Measurements from ENCODE around the gene NGEF.
"Not testable (repeated sequence)": the region's sequence is repeated elsewhere in the genome, so short reads cannot be mapped to it uniquely, and the experiment has no call there.

Gene NGEF

GRCh38 chr2:232927793-232928550 lies 85.1 kb downstream of the NGEF start:
- DNase-seq (ENCODE audit: low read depth in 2 of 2), result no peak

GRCh38 chr2:232927032-232927792 lies 85.8 kb downstream of the NGEF start:
- no peak for DNase-seq (ENCODE audit: low read depth in 2 of 2)

GRCh38 chr2:232926431-232926939 lies 86.6 kb downstream of the NGEF start:
- no peak for DNase-seq (ENCODE audit: low read depth in 2 of 2)

- no peak for DNase-seq (ENCODE audit: low read depth in 2 of 2)
Measured at GRCh38 chr2:232925821-232926156, 87.3 kb downstream of the NGEF start.

- no peak for DNase-seq (ENCODE audit: low read depth in 2 of 2)
Measured at GRCh38 chr2:232925153-232925820, 87.8 kb downstream of the NGEF start.

DNA sequence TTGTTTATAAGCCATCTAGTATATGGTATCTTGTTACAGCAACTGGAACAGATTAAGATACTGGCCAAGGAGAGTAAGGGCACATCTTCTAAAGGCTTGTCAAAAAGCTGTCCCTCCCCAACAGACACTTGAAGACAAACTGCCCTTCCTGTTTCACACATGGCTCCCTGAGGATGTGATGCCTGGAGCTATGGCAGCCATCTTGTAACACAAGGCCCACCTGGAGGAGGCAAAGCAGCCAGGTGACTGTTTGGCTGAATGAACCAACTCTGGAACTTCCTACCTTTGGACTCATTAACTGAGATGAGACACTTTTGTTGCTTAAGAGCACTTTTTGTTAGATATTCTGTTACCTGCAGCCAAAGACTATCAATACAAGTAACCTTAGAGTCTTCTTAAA lies 88.6 kb downstream of the NGEF start:
- no peak for DNase-seq (ENCODE audit: low read depth in 2 of 2)

DNA sequence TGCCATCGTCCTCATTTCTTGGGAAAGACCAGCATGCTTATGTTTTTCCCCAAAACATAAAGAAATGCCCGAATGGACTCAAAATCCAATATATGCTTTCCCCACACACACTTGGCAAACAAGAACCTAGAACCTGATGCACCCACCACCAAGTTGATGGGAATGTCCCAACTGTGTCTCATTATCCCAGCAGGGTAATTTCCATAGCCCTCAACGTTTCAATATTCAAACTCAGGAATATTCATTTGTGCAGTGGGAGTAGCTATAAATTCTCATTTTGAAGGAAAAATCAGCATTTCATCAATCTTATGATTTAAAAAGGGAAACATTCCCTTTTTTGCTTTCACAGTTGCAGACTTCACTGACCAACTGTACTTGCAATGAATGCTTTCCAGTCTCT lies 92.3 kb downstream of the NGEF start:
- DNase-seq (ENCODE audit: low read depth in 2 of 2), result no peak

GRCh38 chr2:232920055-232920454 lies 93.0 kb downstream of the NGEF start:
- DNase-seq (ENCODE audit: low read depth in 2 of 2), result no peak

DNA sequence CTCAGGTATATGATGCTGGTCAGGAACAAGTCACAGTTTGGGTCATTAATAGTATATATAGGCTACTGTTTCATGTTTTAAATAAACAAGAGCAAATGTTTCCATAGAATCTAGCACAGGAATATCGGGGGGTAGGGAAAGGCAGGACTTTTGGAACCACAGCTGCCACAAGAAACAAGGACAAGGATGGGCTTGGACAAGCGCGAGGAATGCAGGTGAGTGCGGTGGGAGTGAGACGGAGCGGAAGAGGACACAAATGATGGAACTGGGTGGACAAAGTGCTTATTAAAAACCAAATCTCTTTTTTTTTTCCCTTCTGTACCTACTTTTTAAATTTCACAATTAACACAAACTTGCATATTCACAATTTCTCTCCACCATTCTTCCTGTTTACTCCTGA lies 93.9 kb downstream of the NGEF start:
- DNase-seq (ENCODE audit: low read depth in 2 of 2), result no peak

- no peak for DNase-seq (ENCODE audit: low read depth in 2 of 2)
Measured at GRCh38 chr2:232913903-232914302, 99.2 kb downstream of the NGEF start.

GRCh38 chr2:232911712-232912277 lies 101.3 kb downstream of the NGEF start:
- DNase-seq (ENCODE audit: low read depth in 2 of 2), result no peak

DNA sequence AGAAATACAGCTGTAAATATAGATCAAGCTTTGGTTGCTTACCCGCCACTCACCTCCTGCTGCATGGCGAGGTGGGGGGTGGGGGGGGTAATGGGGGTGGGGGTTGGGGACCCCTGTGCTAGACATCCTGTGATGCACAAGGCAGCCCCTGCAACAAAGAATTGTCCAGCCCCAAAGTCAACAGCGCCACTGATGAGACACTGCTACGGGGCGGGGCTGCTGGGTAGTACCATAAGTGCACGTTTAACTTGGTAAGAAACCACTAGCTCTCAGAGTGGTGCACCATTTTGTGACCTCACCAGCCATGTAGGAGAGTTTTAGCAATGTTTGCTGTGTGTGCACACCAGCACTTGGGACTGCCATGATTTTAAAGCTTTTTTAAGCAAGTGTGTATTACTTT lies 102.7 kb downstream of the NGEF start:
- no peak for DNase-seq (ENCODE audit: low read depth in 2 of 2)

- DNase-seq (ENCODE audit: low read depth in 2 of 2), result no peak
Measured at GRCh38 chr2:232908695-232909094, 104.4 kb downstream of the NGEF start.

GRCh38 chr2:232907718-232908085 lies 105.4 kb downstream of the NGEF start:
- not testable (repeated sequence) for DNase-seq (ENCODE audit: low read depth in 2 of 2)

GRCh38 chr2:232906867-232907717 lies 106.0 kb downstream of the NGEF start:
- not testable (repeated sequence) for DNase-seq (ENCODE audit: low read depth in 2 of 2)

- no peak for DNase-seq (ENCODE audit: low read depth in 2 of 2)
Measured at GRCh38 chr2:232903989-232904388, 109.1 kb downstream of the NGEF start.

DNA sequence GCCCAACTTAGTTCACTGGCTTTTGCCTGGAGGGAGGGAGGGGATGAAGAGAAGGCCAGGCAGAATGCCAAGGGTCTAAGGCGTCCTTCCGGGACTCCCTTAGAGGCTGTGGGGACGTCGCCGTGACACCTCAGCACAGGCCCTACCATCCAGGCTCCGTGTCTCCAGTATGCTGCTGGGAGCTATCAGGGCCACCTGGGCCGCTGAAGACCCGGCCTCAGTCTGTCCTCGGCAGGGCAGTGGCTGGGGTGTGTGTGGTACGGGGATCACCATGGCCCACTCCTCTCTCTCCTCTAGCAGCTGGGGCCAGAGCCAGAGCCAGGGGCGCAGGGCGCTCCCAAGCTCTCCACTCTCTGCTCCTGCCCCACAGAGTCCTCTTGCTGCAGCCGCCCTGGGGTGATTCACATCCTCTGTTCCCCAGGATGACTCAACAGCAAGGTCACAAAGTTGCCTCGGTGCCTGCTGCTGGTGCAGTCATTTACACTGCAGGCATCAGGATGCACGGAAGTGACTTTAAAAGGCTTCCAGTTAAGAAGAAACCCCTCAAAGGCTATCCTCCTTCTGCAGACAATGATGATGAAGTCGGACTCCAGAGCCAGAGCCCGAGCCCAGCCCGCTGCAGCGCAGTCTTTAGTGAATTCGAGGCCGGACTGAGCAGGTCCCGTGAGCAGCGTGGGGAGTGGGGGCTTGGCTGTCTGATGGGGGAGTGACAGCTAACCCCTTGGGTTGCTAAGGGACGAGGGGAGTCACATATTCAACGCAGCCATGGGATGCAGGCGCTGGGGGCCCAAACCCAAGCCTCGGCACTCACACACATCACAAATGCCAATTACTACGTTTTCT lies 111.1 kb downstream of the NGEF start:
- no peak for DNase-seq (ENCODE audit: low read depth in 2 of 2)

DNA sequence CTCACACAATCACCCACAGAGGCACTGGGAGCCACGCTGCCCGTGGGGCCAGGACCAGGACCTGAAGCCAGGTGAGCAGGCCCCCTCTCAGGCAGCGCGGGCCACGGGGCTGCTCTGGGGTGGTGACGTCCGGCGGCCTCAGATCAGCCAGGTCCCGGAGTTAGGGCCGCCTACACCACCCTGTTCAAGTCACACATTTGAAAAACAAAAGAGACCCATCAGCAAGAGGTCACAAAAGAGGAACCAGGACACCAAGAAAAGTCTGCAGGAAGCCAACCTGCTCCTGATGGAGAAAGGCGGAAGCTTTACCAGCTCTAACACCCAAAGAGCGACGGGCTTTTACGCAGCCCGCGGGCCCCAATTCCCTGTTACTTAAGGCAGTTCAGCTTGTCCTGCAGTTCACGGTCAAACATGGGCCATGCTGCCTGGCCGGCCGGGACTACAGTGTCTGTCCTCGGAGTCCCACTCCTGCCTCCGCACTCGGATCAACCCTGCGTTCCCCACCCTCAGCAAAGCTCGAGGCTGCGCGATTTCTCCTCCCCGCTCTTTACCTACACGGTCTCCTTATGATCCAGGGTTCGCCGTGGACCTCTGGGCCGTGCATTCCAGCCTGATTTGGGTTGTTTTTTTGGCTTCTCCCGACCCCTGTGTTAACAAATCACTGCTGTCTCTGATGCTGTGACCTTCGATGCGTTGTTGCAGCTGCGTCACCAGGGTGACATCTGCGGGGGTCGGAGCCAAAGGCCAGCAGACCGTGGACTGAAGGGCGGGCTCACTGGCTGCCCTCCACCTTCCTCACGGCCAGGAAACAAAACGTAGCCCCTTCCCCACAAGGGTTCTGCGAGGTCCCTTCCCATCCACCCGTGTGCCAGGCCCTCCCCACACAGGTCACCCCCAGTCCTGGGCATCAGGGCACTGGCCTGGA lies 112.0 kb downstream of the NGEF start:
- DNase-seq (ENCODE audit: low read depth in 2 of 2), result no peak
